ENCODE data around the gene IL37.

DNA sequence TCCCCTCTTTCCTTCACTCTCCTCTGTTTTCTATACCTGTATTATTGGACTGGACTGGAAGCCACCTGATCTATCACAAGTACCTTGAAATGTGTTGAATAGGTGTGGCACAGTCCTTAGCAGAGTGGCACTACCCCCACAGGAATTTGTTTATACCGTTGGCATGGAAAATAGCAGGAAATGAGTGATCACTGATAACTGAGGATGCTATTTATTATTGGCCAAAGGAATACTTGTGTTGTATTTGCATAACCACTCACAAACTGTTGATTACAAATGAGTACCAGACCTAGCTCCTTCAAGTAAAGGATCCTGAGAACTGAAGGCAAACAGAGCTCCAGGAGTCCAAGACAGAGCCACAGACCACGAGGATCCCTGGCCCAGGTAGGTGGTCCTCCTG, at the start of gene IL37:
- TF ChIP-seq, protein P1, sequence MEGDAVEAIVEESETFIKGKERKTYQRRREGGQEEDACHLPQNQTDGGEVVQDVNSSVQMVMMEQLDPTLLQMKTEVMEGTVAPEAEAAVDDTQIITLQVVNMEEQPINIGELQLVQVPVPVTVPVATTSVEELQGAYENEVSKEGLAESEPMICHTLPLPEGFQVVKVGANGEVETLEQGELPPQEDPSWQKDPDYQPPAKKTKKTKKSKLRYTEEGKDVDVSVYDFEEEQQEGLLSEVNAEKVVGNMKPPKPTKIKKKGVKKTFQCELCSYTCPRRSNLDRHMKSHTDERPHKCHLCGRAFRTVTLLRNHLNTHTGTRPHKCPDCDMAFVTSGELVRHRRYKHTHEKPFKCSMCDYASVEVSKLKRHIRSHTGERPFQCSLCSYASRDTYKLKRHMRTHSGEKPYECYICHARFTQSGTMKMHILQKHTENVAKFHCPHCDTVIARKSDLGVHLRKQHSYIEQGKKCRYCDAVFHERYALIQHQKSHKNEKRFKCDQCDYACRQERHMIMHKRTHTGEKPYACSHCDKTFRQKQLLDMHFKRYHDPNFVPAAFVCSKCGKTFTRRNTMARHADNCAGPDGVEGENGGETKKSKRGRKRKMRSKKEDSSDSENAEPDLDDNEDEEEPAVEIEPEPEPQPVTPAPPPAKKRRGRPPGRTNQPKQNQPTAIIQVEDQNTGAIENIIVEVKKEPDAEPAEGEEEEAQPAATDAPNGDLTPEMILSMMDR (IDR thresholded peaks at IDR 0.05), result no peak
- no peak for TF ChIP-seq EP300 (IDR thresholded peaks at IDR 0.05)
- no peak for TF ChIP-seq POLR2AphosphoS5 (IDR thresholded peaks at IDR 0.05)
